Putamen (tissue), 1 donor: ENCODE data around the gene MACF1.
"Not testable (repeated sequence)": the region's sequence is repeated elsewhere in the genome, so short reads cannot be mapped to it uniquely, and the experiment has no call there.

Experiments used
- DNase-seq: peaks from one replicate; pipeline ENCODE4 v3.0.0-alpha.2; 2016; ENCODE audit warnings: low spot score

Gene MACF1

DNA sequence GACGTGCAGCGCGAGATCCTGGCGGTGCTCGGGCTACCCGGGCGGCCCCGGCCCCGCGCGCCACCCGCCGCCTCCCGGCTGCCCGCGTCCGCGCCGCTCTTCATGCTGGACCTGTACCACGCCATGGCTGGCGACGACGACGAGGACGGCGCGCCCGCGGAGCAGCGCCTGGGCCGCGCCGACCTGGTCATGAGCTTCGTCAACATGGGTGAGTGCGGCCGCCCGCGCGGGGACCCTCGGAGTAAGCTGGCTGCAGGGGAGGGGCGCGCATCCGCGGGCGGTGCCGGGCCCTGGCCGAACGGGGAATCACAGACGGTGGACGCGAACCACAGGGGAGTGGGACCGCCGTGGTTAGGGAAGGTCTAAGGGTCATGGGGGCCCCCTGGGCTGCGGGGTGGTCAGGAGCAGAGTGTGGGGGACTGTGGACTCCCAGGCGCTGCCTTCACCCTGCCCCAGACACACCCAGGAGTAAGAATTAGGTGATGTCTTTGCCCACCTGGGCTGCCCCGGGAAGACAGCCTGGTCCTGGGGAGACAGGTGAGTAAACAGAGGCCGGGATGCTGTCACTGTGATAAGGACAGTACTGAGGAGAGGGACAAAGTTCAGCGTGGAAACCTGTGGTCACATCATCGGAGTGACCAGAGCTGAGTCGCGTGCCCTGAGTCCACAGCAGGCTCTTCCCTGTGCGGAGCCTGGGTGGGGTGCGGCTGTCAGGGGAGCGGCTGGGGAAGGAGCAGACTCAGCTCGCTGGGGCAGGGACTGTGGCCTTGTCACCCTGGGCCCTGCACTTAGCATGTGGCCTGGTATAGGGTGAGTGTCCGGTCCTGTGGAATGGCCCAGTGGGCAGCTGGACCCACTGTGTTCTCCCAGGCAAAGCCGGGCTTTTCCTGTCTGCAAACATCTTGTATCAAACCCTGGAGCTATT lies 287.9 kb downstream of the MACF1 start:
- DNase-seq, result not testable (repeated sequence)

DNA sequence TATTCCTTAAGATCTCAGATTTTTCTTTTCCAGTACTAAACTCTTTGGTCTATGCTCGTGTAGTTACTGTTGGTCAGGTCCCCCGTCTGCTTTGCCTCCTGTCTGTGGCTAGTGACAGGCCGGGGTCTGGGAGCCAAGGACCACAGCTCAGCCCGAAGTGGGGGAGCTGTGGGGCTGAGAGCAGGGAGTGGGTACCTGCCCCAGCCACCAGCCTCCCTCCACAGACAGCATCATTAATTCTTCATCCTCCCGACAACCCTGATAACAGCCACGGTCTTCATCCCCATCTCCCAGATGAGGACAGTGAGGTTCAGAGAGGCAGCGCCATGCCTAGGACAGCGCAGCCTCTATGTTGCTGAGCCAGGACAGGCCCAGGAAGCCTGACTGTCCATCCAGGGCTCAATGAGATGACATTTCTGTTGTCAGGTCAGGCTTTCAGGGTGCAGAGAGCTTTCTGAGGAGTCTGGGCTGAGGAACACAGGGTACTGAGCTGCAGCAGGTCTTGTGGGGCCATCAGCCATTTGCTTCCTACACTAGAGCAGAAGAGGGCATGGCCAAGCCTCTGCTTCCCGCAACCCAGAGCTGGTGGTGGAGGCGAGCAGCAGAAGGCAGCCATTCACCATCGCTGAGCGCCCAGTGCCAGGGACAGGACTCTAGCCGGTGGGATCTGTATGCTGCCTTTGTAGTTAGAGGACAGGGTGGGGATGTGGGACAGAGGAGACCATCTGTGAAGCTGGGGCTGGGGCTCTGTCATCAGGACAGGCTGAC lies 288.7 kb downstream of the MACF1 start:
- DNase-seq, result not testable (repeated sequence)

DNA sequence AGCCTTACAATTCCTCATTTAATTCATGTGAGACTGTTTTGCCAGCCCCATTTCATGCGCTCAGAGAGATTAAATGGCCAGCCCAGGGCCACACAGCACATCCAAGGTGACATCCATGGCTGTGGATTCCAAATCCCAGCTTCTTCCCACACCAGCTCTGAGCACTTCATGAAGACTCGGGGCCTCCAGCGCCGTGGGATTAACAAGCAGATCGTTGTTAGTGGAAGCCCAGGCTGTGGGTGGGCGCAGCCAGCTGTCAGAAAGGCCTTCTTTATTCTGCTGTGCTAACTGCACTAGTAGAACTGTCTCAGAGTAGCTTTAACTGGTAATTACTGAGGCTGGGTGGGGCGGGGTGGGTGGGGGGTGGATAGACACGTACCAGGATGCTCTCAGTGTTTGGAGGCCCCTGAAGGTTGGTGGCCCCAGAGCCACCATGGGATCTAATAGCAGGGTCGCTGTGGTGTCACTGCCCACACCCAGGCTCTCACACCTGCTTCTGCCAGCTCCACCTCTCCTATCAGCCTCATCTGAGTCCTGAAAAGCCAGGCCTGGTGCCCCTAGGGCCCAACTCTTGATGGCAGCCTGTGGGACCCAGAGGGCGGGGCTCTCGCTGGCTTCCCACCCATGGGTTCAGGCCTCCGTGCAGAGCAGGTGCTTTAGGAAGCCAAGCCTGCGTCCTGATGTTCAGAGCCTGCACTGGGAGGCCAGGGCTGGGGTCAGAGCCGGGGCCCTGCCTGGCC lies 290.3 kb downstream of the MACF1 start:
- DNase-seq, result no peak

DNA sequence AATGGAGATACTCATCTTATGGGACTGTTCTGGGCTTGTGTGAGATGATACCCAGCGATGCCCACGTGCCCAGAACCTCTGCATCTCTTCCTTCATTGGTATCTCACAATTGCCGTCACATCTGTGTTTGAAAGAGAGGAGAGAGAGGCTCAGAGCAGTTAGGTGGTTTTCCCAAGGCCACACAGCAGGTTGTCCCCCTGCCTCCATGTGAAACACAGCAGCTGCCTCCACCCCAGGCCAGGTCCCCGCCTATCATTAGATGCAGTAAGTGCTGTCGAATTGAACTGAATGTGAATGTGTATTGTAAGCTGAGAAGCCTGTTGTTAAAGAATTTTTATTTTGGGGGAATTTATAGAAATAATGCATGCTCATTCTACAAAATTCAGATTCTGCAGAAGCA lies 292.0 kb downstream of the MACF1 start:
- DNase-seq, result not testable (repeated sequence)

DNA sequence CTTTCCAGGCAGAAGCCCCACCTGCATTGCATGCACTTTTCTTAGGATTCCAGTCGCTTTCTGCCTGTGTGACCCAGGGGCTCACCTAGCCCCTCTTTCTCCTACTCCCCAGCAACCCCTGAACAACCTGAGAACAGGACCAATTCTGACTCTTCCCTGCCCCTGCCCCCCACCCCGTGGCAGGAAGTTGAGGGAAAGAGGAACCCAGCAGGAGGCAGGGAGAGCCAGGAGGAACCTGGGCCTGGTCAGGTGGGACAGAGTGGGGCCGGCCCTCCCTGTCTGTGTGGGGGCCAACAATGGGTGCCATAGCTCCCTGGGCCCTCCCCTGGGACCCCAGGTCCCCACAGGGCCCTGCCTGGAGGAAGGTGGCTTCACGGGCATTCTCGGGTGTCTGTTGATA lies 293.1 kb downstream of the MACF1 start:
- DNase-seq, result no peak

DNA sequence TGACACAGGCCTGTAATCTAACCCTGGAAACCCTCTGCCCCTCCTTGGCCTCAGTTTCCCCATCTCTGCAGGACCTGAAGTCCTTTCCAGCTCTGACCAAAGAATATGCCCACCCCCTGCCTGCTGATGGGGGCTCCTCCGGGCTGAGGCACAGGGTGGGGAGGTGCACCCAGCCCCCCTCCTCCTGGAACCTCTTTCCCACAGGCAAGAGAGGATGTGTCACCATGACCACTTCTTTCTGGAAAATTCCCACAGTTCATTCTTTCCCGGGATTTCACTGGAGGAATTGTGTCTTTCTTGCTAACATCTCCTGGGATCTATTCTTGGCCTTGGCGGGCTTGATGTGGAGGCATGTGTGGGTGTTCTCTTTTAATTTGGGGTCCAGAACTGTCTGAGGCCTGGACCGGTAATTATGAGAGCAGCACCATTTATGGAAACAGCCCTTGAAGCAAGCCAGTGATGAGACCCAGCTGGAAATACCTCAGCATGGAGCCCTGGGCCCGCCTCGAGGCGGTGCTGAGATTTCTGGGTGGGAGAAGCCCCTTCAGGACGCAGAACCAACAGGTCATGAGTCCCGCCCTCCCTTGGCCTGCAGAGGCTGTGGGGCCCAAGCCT lies 293.7 kb downstream of the MACF1 start:
- not testable (repeated sequence) for DNase-seq

DNA sequence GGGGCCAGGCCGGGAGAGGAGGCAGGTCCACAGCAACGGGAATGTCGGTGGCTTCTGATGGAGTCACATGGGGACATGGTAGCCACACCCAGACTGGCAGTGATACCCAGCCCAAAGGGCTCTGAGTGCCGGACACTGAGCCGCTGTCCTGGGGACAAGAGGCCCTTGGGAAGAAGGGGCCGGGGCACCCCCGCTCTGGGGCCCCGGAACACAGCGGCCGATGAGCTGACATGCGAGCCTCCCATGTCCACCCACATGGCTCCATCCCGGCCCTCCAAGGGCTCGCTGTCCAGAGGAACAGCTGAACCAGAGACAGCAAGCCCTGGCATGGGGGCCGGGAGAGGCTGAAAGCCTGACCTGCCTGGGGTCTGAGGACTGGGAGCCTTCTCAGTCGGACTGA lies 294.3 kb downstream of the MACF1 start:
- DNase-seq, result not testable (repeated sequence)

DNA sequence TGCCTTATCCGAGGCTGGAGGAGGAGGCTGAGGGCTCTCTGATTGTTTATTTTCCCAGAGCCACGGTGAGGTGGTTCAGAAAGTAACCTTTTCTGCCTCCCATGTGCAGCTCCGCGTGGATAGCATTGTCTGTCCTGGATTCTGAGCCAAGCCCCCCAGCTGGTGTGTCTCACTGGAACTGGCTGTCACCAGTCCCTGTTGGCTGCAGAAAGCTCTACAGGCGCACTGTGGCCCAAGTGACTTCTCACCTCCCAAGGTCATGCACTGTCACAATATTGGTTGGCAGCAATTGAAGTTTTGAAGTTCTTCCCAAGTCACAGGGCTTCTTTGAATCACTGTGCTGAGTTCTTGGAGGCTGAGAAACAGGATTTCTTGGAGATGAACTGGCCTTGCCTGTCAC lies 295.2 kb downstream of the MACF1 start:
- no peak for DNase-seq

DNA sequence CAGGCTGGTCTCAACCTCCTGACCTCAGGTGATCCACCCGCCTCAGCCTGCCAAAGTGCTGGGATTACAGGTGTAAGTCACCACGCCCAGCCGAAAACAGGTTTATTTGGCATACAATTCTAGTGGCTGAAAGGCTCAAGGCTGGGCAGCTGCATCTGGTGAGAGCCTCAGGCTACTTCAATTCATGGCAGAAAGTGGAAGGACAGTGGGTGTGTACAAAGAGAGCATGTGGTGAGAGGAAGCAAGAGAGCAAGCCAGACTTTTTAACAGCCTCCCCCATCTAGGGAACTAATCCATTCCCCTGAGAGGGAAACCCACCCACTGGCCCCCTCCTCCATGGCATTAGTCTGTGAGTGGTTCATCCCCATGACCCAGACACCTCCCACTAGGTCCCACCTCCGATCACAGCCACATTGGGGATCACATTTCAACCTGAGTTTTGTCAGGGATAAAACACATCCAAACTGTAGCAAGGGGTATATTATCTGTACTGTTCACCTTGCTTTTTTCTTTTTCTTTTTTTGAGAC lies 296.4 kb downstream of the MACF1 start:
- DNase-seq, result no peak

DNA sequence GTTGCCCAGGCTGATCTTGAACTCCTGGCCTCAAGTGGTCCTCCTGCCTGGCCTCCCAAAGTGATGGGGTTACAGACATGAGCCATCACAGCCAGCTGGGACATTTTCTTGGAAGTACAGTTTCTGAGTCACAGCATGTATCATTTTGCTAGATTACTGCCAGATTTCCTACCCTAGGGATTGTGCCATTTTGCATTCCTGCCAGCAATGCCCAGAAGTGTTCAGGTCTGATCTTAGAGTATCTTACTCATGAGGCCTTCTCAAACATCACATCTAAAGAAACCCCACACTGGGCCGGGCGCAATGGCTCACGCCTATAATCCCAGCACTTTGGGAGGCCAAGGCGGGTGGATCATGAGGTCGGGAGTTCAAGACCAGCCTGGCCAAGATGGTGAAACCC lies 297.2 kb downstream of the MACF1 start:
- no peak for DNase-seq

DNA sequence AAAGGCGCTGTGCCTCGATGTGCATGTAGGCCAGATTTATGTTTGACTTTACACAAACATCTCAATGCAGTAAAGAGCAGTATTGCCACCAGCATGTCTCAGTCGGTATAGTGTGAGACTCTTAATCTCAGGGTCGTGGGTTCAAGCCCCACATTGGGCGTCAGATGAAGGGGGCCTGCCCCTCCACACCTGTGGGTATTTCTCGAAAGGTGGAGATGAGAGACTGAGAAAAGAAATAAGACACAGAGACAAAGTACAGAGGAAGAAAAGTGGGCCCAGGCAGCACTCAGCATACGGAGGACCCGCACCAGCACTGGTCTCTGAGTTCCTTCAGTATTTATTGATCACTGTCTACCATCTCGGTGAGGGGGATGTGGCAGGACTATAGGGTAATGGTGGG lies 299.9 kb downstream of the MACF1 start:
- DNase-seq, result not testable (repeated sequence)

DNA sequence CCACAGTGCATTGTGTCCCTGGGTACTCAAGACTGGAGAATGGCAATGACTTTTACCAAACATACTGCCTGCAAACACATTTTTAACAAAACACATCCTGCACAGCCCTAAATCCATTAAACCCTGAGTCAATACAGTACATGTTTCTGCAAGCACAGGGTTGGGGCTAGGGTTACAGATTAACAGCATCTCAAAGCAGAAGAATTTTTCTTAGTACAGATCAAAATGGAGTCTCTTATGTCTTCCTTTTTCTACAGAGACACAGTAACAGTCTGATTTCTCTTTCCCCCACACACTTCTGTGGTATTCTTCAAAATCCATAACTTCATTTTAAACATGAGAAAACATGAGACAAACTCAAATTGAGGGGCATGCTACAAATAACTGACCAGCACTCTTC lies 300.8 kb downstream of the MACF1 start:
- DNase-seq, result no peak

DNA sequence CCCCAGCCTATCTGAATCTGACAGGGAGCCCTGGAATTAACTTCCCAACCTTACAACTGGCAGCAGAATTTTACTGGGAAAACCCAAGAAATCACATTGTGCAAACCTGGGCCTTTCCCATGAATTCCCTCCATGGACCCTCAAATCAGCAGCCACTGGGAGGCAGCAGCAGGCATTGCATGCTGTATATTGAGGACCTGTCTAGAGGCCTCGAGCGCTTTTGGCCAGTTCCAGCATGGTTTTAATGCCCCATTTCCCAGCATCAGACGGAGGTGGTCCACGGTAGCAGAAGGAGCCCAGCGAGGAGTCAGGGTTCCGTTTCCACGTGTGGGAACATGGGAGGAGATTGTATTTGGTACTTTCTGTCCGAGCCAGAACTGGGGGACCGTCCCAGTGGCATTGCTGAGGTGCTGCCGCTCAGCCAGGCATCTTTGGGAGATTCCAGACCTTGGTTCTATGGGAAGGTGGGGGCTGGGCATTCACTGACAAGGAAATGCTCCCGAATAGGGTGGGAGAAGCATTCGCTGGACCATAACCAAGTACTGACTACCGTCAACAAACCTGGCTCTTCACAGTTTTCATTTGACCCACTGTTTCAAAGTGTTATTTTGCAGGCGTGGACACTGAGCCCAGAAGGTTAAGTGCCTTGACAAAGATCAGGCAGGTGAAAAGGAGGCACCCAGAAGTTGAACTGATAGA lies 302.9 kb downstream of the MACF1 start:
- no peak for DNase-seq

DNA sequence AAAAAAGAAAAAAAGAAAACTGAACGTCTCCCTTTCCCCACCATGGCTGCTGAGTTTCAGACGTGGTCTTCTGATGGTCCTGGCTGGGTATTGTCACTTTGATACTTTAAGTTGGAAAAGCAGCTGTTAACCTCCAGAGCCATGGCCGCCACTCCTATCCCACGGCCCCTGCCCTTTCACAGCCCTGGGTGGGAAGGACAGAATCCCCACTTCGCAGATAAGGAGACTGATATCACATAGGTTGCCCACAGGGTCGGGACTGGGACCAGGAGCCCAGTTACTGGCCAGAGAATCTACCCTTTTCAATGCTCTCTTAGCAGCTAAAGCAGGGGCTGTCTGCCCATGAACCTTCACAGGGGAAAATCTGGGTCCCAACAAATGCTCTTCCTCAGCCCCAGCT lies 303.8 kb downstream of the MACF1 start:
- DNase-seq, result no peak

DNA sequence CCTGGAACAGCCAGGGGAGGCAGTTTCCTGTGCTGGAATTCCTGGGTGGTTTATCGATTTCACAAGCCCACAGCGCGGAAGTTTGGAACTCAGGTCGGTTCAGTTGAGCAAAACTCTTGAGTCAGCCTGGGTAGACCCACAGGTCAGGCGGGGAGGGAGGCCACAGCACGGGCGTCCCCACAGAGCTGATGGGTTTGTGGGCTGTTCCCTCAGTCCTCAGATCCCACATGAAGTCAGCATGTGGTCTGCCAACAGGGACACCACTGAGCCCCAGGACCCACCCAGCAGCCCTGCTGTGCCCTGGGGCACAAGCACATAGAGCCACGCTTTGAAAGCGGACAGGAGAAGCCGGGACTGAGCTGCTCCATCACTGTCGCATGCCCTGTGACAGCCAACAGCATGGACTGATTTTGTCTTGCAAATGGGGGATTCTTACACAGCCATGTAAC lies 304.4 kb downstream of the MACF1 start:
- DNase-seq, result no peak

DNA sequence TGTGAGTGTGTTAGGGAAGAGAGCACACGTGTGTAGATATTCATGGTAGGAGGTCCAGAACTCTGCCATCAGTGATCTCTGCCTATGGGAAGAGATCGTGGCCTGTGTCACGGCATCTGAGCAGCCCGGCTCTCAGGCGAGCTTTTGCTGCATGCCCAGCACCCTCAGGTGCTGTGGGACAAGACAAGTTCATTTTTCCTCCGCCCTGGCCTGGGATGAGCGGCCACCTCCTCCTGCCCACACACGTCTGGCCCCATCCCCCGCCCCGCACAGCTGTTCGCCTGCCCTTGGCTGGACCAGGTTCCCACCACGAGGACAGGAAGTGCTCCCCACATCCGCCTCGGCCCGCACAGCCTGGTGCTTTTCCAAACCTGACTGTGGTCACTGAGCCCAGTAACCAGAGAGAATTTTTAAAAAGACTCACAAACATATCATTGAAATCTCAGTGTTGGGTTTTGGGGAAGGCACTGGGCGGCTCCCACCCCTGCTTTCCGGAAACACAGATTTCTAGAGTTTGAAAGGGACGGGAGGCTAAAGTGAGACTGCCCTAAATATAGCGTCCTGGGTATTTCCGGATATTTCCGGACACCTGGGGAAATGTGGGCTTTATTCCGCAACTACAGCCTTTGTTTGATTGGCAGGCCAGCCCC lies 305.0 kb downstream of the MACF1 start:
- DNase-seq, result no peak

DNA sequence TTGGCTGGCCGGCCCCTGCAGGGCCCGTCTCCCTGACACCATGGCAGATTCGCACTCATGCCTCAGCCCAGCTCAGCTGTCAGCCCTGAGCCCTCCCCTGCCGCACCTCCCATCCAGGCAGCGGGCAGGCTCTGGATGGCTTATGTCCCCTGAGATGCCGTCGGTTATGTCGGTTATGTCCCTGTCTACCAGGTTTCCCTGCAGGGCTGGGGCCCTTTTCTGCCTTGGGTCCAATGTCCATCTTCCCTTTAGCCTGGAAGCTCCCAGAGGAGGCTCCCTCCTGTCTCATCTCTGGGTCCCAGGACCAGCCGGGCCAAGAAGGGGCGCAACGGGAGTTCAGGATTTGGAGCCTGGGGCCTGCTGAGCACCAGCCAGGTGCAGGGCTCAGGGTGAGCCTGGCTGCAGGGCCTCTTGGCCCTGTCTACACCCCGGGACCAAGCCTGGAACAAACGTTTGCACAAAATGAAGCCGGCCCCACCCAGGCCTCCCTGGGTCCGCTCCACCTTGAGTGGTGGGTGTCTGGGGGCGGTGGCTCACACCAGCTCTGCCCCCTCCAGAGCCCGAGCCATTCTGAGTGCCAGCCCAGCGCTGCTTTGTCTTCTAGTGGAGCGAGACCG lies 306.2 kb downstream of the MACF1 start:
- not testable (repeated sequence) for DNase-seq

DNA sequence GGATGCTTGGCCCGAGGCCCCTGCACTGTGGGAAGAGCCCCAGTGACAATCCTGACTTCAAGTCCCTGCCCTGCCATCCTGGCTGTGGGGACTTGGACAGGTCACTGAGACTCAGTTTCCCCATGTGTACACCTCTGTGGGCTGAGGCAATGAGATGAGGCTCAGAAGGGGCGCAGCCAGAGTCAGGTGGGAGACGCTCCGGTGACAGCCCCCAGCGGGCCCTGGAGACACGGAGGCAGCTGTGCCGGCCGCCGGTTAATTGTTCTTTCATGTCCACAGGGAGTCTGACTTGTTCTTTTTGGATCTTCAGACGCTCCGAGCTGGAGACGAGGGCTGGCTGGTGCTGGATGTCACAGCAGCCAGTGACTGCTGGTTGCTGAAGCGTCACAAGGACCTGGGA lies 307.0 kb downstream of the MACF1 start:
- not testable (repeated sequence) for DNase-seq

DNA sequence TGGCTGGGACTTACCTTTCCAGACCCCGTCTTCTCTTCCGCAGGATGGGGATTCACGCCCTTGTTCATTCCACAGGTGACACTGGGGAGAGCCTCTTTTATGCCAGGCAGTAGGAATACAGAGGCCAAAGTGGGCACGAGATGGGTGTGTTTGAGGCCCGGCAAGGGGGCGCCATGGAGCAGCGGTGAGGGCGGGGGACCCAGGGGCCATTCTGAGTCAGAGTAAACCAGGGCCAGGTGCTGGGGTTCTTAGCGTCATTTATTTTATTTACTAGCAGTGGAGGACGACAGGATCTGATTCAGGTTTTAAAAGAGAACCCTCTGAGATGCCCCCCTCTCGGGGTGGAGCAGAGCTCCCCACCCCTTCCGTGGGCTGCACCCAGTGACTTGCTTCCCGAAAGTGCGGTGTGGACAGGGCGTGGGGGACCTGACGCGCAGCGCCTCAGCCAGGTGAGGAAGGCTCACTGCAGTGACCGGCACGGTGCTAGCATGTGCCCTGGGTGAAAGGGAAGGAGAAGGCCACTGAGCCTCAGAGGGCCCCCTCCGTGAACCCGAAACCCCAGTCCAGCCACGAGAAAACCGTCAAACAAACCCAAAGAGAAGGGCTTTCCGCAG lies 307.8 kb downstream of the MACF1 start:
- DNase-seq, result not testable (repeated sequence)

DNA sequence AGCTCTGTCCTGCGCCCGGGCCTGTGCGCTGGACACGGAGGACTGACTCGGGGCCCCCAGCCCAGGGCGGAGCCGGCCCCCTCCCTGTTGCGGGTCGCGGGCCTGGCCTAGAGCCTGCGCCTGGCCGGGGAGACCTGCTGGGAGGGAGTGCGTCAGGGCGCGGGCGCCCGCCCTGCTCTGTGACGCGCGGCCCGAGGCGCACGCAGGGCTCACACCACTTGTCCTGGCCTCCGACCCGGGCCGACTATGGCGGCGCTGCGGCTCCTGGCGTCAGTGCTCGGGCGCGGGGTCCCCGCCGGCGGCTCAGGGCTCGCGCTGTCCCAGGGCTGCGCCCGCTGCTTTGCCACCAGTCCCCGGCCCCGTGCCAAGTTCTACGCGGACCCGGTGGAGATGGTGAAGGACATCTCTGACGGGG lies 310.2 kb downstream of the MACF1 start:
- DNase-seq, result not testable (repeated sequence)
